D721Med (cell line): Measurements from ENCODE around the gene TRMT2A.
A peak's percentile ranks its signal among the peaks of the same experiment; 100 is the strongest.
"Not testable (repeated sequence)": the region's sequence is repeated elsewhere in the genome, so short reads cannot be mapped to it uniquely, and the experiment has no call there.

Source experiments
- DNase-seq: peaks from one replicate; pipeline ENCODE4 v3.0.0; 2011; ENCODE audit warnings: low spot score; ENCODE audit not compliant: insufficient read length
- FAIRE-seq: peaks from 2 replicates; lab custom pipeline; 2011; peaks lifted over from hg19 to GRCh38; lab: Jason Lieb, UNC
- CTCF ChIP-seq: IDR thresholded peaks from 2 replicates; pipeline ENCODE4 v1.5.1; 2012; ENCODE audit warnings: mild to moderate bottlenecking, control low read depth; ENCODE audit not compliant: insufficient read depth; ENCODE audit errors: missing control alignments

Gene TRMT2A

GRCh38 chr22:20116951-20117632 lies at the start of gene TRMT2A:
Gene TRMT2A, minus strand, starts transcription at chr22:20117226. Its CDS starts 320 bp downstream, at chr22:20116906.
- peak; percentile 99 for DNase-seq
- no peak for FAIRE-seq
- peak; percentile 20 for TF ChIP-seq CTCF

- DNase-seq (no peak), FAIRE-seq (no peak)
- no peak for TF ChIP-seq CTCF
Measured at GRCh38 chr22:20166703-20167102, 49.7 kb upstream of the TRMT2A start.

GRCh38 chr22:20165913-20166312 lies 48.9 kb upstream of the TRMT2A start:
- DNase-seq (no peak), FAIRE-seq (no peak)
- no peak for TF ChIP-seq CTCF

- FAIRE-seq: no peak
Measured at GRCh38 chr22:20165421-20165820, 48.4 kb upstream of the TRMT2A start.

GRCh38 chr22:20164863-20165262 lies 47.8 kb upstream of the TRMT2A start:
- no peak for FAIRE-seq
- DNase-seq: no peak
- TF ChIP-seq CTCF: no peak

More at GRCh38 chr22:20165421-20165820, 48.4 kb upstream of the TRMT2A start:
- no peak for TF ChIP-seq CTCF
- DNase-seq: no peak

- FAIRE-seq (no peak), DNase-seq (no peak)
- no peak for TF ChIP-seq CTCF
Measured at GRCh38 chr22:20160041-20160440, 43.0 kb upstream of the TRMT2A start.

- FAIRE-seq, DNase-seq: not testable (repeated sequence)
Measured at GRCh38 chr22:20159531-20159930, 42.5 kb upstream of the TRMT2A start.

GRCh38 chr22:20159076-20159475 lies 42.0 kb upstream of the TRMT2A start:
- no peak for TF ChIP-seq CTCF
- DNase-seq: no peak
- no peak for FAIRE-seq
